ENCODE data around the gene DDX25.
"Not testable (repeated sequence)": the region's sequence is repeated elsewhere in the genome, so short reads cannot be mapped to it uniquely, and the experiment has no call there.

DDX25 gene

GRCh38 chr11:125903711-125904659 lies at the start of gene DDX25:
Gene DDX25, plus strand, starts transcription at chr11:125904508. Its CDS starts 10 bp downstream, at chr11:125904518.
- DNase-seq (ENCODE audit: low spot score) = peak; percentile 22
- TF ChIP-seq CTCF (IDR thresholded peaks at IDR 0.05; ENCODE audit: extremely low read depth, missing control alignments) = no peak

GRCh38 chr11:125857670-125858069 lies 46.6 kb upstream of the DDX25 start:
- not testable (repeated sequence) for DNase-seq (ENCODE audit: low spot score)

GRCh38 chr11:125862786-125863185 lies 41.5 kb upstream of the DDX25 start:
- DNase-seq (ENCODE audit: low spot score) = not testable (repeated sequence)

- not testable (repeated sequence) for DNase-seq (ENCODE audit: low spot score)
Observed at GRCh38 chr11:125865354-125865753, 39.0 kb upstream of the DDX25 start.

- DNase-seq (ENCODE audit: low spot score) = no peak
- TF ChIP-seq CTCF (IDR thresholded peaks at IDR 0.05; ENCODE audit: extremely low read depth, missing control alignments) = no peak
Observed at GRCh38 chr11:125869521-125869920, 34.8 kb upstream of the DDX25 start.

GRCh38 chr11:125871391-125872137 lies 32.7 kb upstream of the DDX25 start:
- TF ChIP-seq CTCF (IDR thresholded peaks at IDR 0.05; ENCODE audit: extremely low read depth, missing control alignments) = no peak
- DNase-seq (ENCODE audit: low spot score) = no peak

GRCh38 chr11:125872138-125872491 lies 32.2 kb upstream of the DDX25 start:
- DNase-seq (ENCODE audit: low spot score) = no peak
- no peak for TF ChIP-seq CTCF (IDR thresholded peaks at IDR 0.05; ENCODE audit: extremely low read depth, missing control alignments)

GRCh38 chr11:125873881-125874555 lies 30.3 kb upstream of the DDX25 start:
- no peak for DNase-seq (ENCODE audit: low spot score)
- no peak for TF ChIP-seq CTCF (IDR thresholded peaks at IDR 0.05; ENCODE audit: extremely low read depth, missing control alignments)
